ENCODE data around the gene MARCHF7.
"Not testable (repeated sequence)": the region's sequence is repeated elsewhere in the genome, so short reads cannot be mapped to it uniquely, and the experiment has no call there.

Gene MARCHF7

GRCh38 chr2:159712143-159712928, at the start of gene MARCHF7:
MARCHF7 (plus strand) TSS chr2:159712506; CDS start chr2:159729023, 16,517 bp downstream.
- Histone ChIP-seq H3K27me3 (ENCODE audit: insufficient read depth, insufficient read length) (no peaks in the 10 kb centered on the region), H3K4me1 (ENCODE audit: insufficient read depth, insufficient read length) (peaks cover 2% of the 10 kb centered on the region), H3K4me3 (ENCODE audit: insufficient read length, low read depth) (peak within 1 kb of the TSS; percentile 89), H3K9me3 (ENCODE audit: insufficient read depth, low read length) (no peaks in the 10 kb centered on the region), H3K9ac (ENCODE audit: insufficient read length, low read depth) (peak within 1 kb of the TSS; percentile 98), H3K36me3 (ENCODE audit: insufficient read depth, insufficient read length, low read length) (peaks cover 38% of the 10 kb centered on the region)
- TF ChIP-seq YY1 (IDR thresholded peaks at IDR 0.05; ENCODE audit: insufficient read depth, insufficient read length) (peak; percentile 55), ZNF274 (IDR thresholded peaks at IDR 0.05; ENCODE audit: low read depth, low read length) (no peak)
- peak; percentile 94 for DNase-seq (ENCODE audit: low read depth, low spot score)

GRCh38 chr2:159667423-159667822, 44.9 kb upstream of the MARCHF7 start:
- H3K9me3 ChIP-seq (ENCODE audit: insufficient read depth, low read length); H3K27me3 ChIP-seq (ENCODE audit: insufficient read depth, insufficient read length); H3K9ac ChIP-seq (ENCODE audit: insufficient read length, low read depth); H3K4me1 ChIP-seq (ENCODE audit: insufficient read depth, insufficient read length); H3K36me3 ChIP-seq (ENCODE audit: insufficient read depth, insufficient read length, low read length); DNase-seq (ENCODE audit: low read depth, low spot score); H3K4me3 ChIP-seq (ENCODE audit: insufficient read length, low read depth): not testable (repeated sequence)

- no peak for DNase-seq (ENCODE audit: low read depth, low spot score)
- no peak overlapping the region for H3K9ac ChIP-seq (ENCODE audit: insufficient read length, low read depth)
- TF ChIP-seq SUZ12 (IDR thresholded peaks at IDR 0.05; ENCODE audit: extremely low read depth, insufficient read depth, insufficient read length) (no peak), ZNF274 (IDR thresholded peaks at IDR 0.05; ENCODE audit: low read depth, low read length) (no peak), YY1 (IDR thresholded peaks at IDR 0.05; ENCODE audit: insufficient read depth, insufficient read length) (no peak)
- H3K4me3 ChIP-seq (ENCODE audit: insufficient read length, low read depth) = no peak overlapping the region
- H3K9me3 ChIP-seq (ENCODE audit: insufficient read depth, low read length) = no peaks in the 10 kb centered on the region; the same call in 1 of the 2 replicates
- no peaks in the 10 kb centered on the region for H3K4me1 ChIP-seq (ENCODE audit: insufficient read depth, insufficient read length)
- H3K36me3 ChIP-seq (ENCODE audit: insufficient read depth, insufficient read length, low read length) = no peaks in the 10 kb centered on the region
- H3K27me3 ChIP-seq (ENCODE audit: insufficient read depth, insufficient read length) = no peaks in the 10 kb centered on the region
These were observed 41.3 kb upstream of the MARCHF7 start for GRCh38 chr2:159671047-159671446.

- DNase-seq (ENCODE audit: low read depth, low spot score) = no peak
- H3K36me3 ChIP-seq (ENCODE audit: insufficient read depth, insufficient read length, low read length) = no peaks in the 10 kb centered on the region
- H3K4me3 ChIP-seq (ENCODE audit: insufficient read length, low read depth) = no peak overlapping the region
- H3K4me1 ChIP-seq (ENCODE audit: insufficient read depth, insufficient read length) = no peaks in the 10 kb centered on the region
- no peaks in the 10 kb centered on the region for H3K9me3 ChIP-seq (ENCODE audit: insufficient read depth, low read length)
- no peaks in the 10 kb centered on the region for H3K27me3 ChIP-seq (ENCODE audit: insufficient read depth, insufficient read length)
- no peak for TF ChIP-seq ZNF274 (IDR thresholded peaks at IDR 0.05; ENCODE audit: low read depth, low read length)
- TF ChIP-seq SUZ12 (IDR thresholded peaks at IDR 0.05; ENCODE audit: extremely low read depth, insufficient read depth, insufficient read length) = no peak
- TF ChIP-seq YY1 (IDR thresholded peaks at IDR 0.05; ENCODE audit: insufficient read depth, insufficient read length) = no peak
- no peak overlapping the region for H3K9ac ChIP-seq (ENCODE audit: insufficient read length, low read depth)
These were observed 34.7 kb upstream of the MARCHF7 start for GRCh38 chr2:159677654-159678053.

- DNase-seq (ENCODE audit: low read depth, low spot score) = no peak
- TF ChIP-seq SUZ12 (IDR thresholded peaks at IDR 0.05; ENCODE audit: extremely low read depth, insufficient read depth, insufficient read length) (no peak), YY1 (IDR thresholded peaks at IDR 0.05; ENCODE audit: insufficient read depth, insufficient read length) (no peak), ZNF274 (IDR thresholded peaks at IDR 0.05; ENCODE audit: low read depth, low read length) (no peak)
These were observed 31.6 kb upstream of the MARCHF7 start for GRCh38 chr2:159680692-159681091.

GRCh38 chr2:159683817-159684216, 28.5 kb upstream of the MARCHF7 start:
- no peaks in the 10 kb centered on the region for H3K9me3 ChIP-seq (ENCODE audit: insufficient read depth, low read length)
- TF ChIP-seq SUZ12 (IDR thresholded peaks at IDR 0.05; ENCODE audit: extremely low read depth, insufficient read depth, insufficient read length) (no peak), ZNF274 (IDR thresholded peaks at IDR 0.05; ENCODE audit: low read depth, low read length) (no peak), YY1 (IDR thresholded peaks at IDR 0.05; ENCODE audit: insufficient read depth, insufficient read length) (no peak)
- no peaks in the 10 kb centered on the region for H3K4me1 ChIP-seq (ENCODE audit: insufficient read depth, insufficient read length)
- no peak for DNase-seq (ENCODE audit: low read depth, low spot score)
- H3K4me3 ChIP-seq (ENCODE audit: insufficient read length, low read depth) = no peak overlapping the region
- no peaks in the 10 kb centered on the region for H3K36me3 ChIP-seq (ENCODE audit: insufficient read depth, insufficient read length, low read length)
- no peak overlapping the region for H3K9ac ChIP-seq (ENCODE audit: insufficient read length, low read depth)
- H3K27me3 ChIP-seq (ENCODE audit: insufficient read depth, insufficient read length) = no peaks in the 10 kb centered on the region

More at GRCh38 chr2:159680692-159681091, 31.6 kb upstream of the MARCHF7 start:
- no peak overlapping the region for H3K9ac ChIP-seq (ENCODE audit: insufficient read length, low read depth)
- H3K27me3 ChIP-seq (ENCODE audit: insufficient read depth, insufficient read length) = no peaks in the 10 kb centered on the region
- no peaks in the 10 kb centered on the region for H3K9me3 ChIP-seq (ENCODE audit: insufficient read depth, low read length)
- H3K4me1 ChIP-seq (ENCODE audit: insufficient read depth, insufficient read length) = no peaks in the 10 kb centered on the region
- H3K4me3 ChIP-seq (ENCODE audit: insufficient read length, low read depth) = no peak overlapping the region
- no peaks in the 10 kb centered on the region for H3K36me3 ChIP-seq (ENCODE audit: insufficient read depth, insufficient read length, low read length)

GRCh38 chr2:159684796-159685195, 27.5 kb upstream of the MARCHF7 start:
- no peak for TF ChIP-seq YY1 (IDR thresholded peaks at IDR 0.05; ENCODE audit: insufficient read depth, insufficient read length)
- no peak for TF ChIP-seq ZNF274 (IDR thresholded peaks at IDR 0.05; ENCODE audit: low read depth, low read length)
- no peak for TF ChIP-seq SUZ12 (IDR thresholded peaks at IDR 0.05; ENCODE audit: extremely low read depth, insufficient read depth, insufficient read length)
- no peak for DNase-seq (ENCODE audit: low read depth, low spot score)
- no peaks in the 10 kb centered on the region for H3K9me3 ChIP-seq (ENCODE audit: insufficient read depth, low read length)
- H3K4me3 ChIP-seq (ENCODE audit: insufficient read length, low read depth) = no peak overlapping the region
- H3K36me3 ChIP-seq (ENCODE audit: insufficient read depth, insufficient read length, low read length) = no peaks in the 10 kb centered on the region
- H3K4me1 ChIP-seq (ENCODE audit: insufficient read depth, insufficient read length) = no peaks in the 10 kb centered on the region
- H3K27me3 ChIP-seq (ENCODE audit: insufficient read depth, insufficient read length) = no peaks in the 10 kb centered on the region
- H3K9ac ChIP-seq (ENCODE audit: insufficient read length, low read depth) = no peak overlapping the region
